ENCODE results near the gene GNPDA1. TPM values are rescaled to one million over a fixed set of nuclear protein-coding genes. Genes with fewer than 3 reads are reported as not detected.

GNPDA1 gene
- total and polyA plus RNA-seq, 2 of the 8 experiments (the other 6 are each of a cell fraction or from before 2014, with no cell fraction given): 33.0 to 94.3 TPM

DNA sequence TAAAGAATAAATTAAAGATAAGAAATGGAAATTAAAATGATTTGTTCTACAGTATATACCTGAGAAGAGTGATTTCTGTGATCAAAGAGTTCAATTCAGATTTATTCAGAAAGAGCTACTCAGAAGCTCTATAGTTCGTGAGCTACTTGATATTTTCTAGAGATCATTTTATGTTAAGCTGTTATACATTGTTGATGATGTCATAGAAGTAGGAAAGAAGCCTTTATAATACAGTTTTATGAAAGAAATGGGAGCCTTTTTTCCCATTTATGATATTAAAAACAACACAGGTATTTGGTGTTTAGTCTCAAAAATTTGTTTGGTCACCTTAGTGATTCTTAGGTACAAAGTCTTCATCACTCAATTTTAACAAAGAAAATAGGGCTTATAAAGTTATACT lies 23.1 kb downstream of the GNPDA1 start:
- Histone ChIP-seq H3K4me3 (ENCODE audit: extremely low read depth in 1 of 4, insufficient read depth in 2 of 4, low read depth in 3 of 4, low read length in 4 of 4) (no peak overlapping the region), H3K27ac (ENCODE audit: low read depth, low read length) (no peak overlapping the region), H4K91ac (replicated peaks; ENCODE audit: insufficient read length, low read length) (no peak overlapping the region), H2BK12ac (ENCODE audit: low read depth, low read length) (no peak overlapping the region), H3K18ac (ENCODE audit: extremely low read depth, low read length) (no peak overlapping the region), H2AK5ac (ENCODE audit: low read depth, low read length) (no peak overlapping the region), H2BK120ac (replicated peaks; ENCODE audit: low read depth, low read length) (no peak overlapping the region), H3K4me2 (ENCODE audit: insufficient read depth in 1 of 2, low read depth in 2 of 2, low read length in 2 of 2) (no peak overlapping the region), H3K79me2 (ENCODE audit: control insufficient read depth in 1 of 2, insufficient read depth in 2 of 2, low read length in 2 of 2) (0 out of 4 replicates have a peak, but pooled peaks cover 0 to 2% of the 10 kb centered on the region in 2 experiments), H3K9ac (replicated peaks in 1 of 4; ENCODE audit: extremely low read depth in 1 of 4, low read depth in 3 of 4, low read length in 3 of 4) (no peak overlapping the region), H3K79me1 (ENCODE audit: low read depth, low read length) (no peaks in the 10 kb centered on the region), H3K9me3 (ENCODE audit: insufficient read depth in 2 of 2, low read depth in 1 of 2, low read length in 1 of 2) (no peaks in the 10 kb centered on the region), H2BK15ac (ENCODE audit: low read length) (no peak overlapping the region), H3K23me2 (ENCODE audit: low read depth, low read length) (no peaks in the 10 kb centered on the region), H3K23ac (ENCODE audit: insufficient read length) (no peak overlapping the region), H4K5ac (ENCODE audit: insufficient read length, low read depth, low read length) (no peak overlapping the region), H3K4me1 (replicated peaks in 1 of 4; ENCODE audit: control insufficient read depth in 3 of 4, insufficient read depth in 4 of 4, low read length in 3 of 4) (no peaks in the 10 kb centered on the region), H4K8ac (ENCODE audit: extremely low read depth, insufficient read depth, low read length) (no peak overlapping the region), H2AFZ (ENCODE audit: low read length) (no peak overlapping the region), H2BK20ac (ENCODE audit: low read length) (no peak overlapping the region), H3K14ac (ENCODE audit: insufficient read length) (no peak overlapping the region), H4K20me1 (replicated peaks in 1 of 2; ENCODE audit: control insufficient read depth in 1 of 2, insufficient read depth in 2 of 2, low read length in 2 of 2) (no peaks in the 10 kb centered on the region), H3K4ac (replicated peaks; ENCODE audit: insufficient read length, low read depth, low read length) (no peak overlapping the region), H3K56ac (replicated peaks; ENCODE audit: insufficient read length, low read depth, low read length) (no peak overlapping the region), H3K36me3 (ENCODE audit: control insufficient read depth in 2 of 4, insufficient read depth in 4 of 4, low read length in 3 of 4) (peaks cover 0 to 13% (median 6%) of the 10 kb centered on the region in 4 experiments; a peak in 4 of 8 replicates), H3K27me3 (replicated peaks in 1 of 4; ENCODE audit: control insufficient read depth in 3 of 4, extremely low read depth in 1 of 4, insufficient read depth in 3 of 4, low read length in 3 of 4) (no peaks in the 10 kb centered on the region), H2BK5ac (ENCODE audit: low read depth, low read length) (no peak overlapping the region)
- TF ChIP-seq ASH2L (IDR thresholded peaks at IDR 0.05; ENCODE audit: low read length) (no peak), MAFK (IDR thresholded peaks at IDR 0.05; ENCODE audit: low read depth, low read length) (no peak), CREB1 (IDR thresholded peaks at IDR 0.05) (no peak), SIN3A (conservative IDR thresholded peaks at IDR 0.05 in 1 of 2, IDR thresholded peaks at IDR 0.05 in 1 of 2; ENCODE audit: low read depth in 1 of 2, low read length in 2 of 2) (no peak), SUZ12 (IDR thresholded peaks at IDR 0.05; ENCODE audit: low read length) (no peak), SRF (IDR thresholded peaks at IDR 0.05; ENCODE audit: low read depth, low read length) (no peak)
- FAIRE-seq (no peak), DNase-seq (ENCODE audit: low read depth in 1 of 2, low spot score in 2 of 2) (no peak)
- 4% methylated on average over 1 of the region's 1 CpG; no CpG with 5 or more reads in 1 of the 2 experiments for WGBS, 2 experiments (ENCODE audit: extremely low coverage in 1 of 2, insufficient coverage in 1 of 2, insufficient read length in 1 of 2, insufficient replicate concordance in 2 of 2, low coverage in 1 of 2, low lambda C conversion rate in 2 of 2, missing lambda C conversion rate in 1 of 2)
- ChIA-PET CTCF (ENCODE audit: partially characterized antibody) (interaction anchor here (0.6 to 8.6 kb wide), 15 partner anchors 12 to 1738 kb away, joined by 3 to 113 read pairs (median 8); partner anchors contain the start of genes GNPDA1 and RNF14), POLR2A (ENCODE audit: partially characterized antibody) (interaction anchor here (0.8 to 0.9 kb wide), 3 partner anchors 20 to 153 kb away, joined by 3 to 4 read pairs (median 4); partner anchors contain the start of gene GNPDA1)

Measured in H1 (cell line).